ENCODE results near the gene ASNS. TPM values are rescaled to one million over a fixed set of nuclear protein-coding genes. Genes with fewer than 3 reads are reported as not detected.

Gene ASNS
- total and polyA plus RNA-seq, 10 of the 15 experiments (the other 5 are each of a cell fraction or from before 2014, with no cell fraction given): 33.1 to 105 (median 67.4) TPM

- TF ChIP-seq HDAC6 (IDR thresholded peaks at IDR 0.05; ENCODE audit: unreplicated experiment) (no peak), SMAD5 (IDR thresholded peaks at IDR 0.05; ENCODE audit: low read depth) (no peak; the same call in 1 of the 2 replicates), BACH1 (IDR thresholded peaks at IDR 0.05; ENCODE audit: borderline replicate concordance) (0 out of 2 replicates have a peak, but pooled peaks have one; percentile 23), SREBF1 (IDR thresholded peaks at IDR 0.05; ENCODE audit: low read length) (no peak), CREB1 (IDR thresholded peaks at IDR 0.05; ENCODE audit: low read depth) (peak; percentile 71), GABPA (IDR thresholded peaks at IDR 0.05; ENCODE audit: low read depth) (no peak), TCF7 (IDR thresholded peaks at IDR 0.05; ENCODE audit: borderline replicate concordance) (no peak), ZNF274 (IDR thresholded peaks at IDR 0.05; ENCODE audit: insufficient read depth, insufficient read length) (no peak), IRF3 (IDR thresholded peaks at IDR 0.05) (no peak), ZNF217 (IDR thresholded peaks at IDR 0.05) (no peak), ZBTB40 (IDR thresholded peaks at IDR 0.05; ENCODE audit: borderline replicate concordance) (no peak), TCF3 (IDR thresholded peaks at IDR 0.05; ENCODE audit: borderline replicate concordance, insufficient read depth, low read depth, low read length) (peak; percentile 82), SP1 (IDR thresholded peaks at IDR 0.05; ENCODE audit: low read depth, low read length) (no peak), TARDBP (IDR thresholded peaks at IDR 0.05; ENCODE audit: borderline replicate concordance) (no peak), ZNF687 (IDR thresholded peaks at IDR 0.05) (no peak; the same call in 1 of the 2 replicates), EZH2 (IDR thresholded peaks at IDR 0.05; ENCODE audit: borderline replicate concordance, control insufficient read depth, low read depth, low read length) (no peak), ZSCAN29 (IDR thresholded peaks at IDR 0.05) (no peak), KDM1A (IDR thresholded peaks at IDR 0.05; ENCODE audit: borderline replicate concordance) (no peak), MXI1 (IDR thresholded peaks at IDR 0.05; ENCODE audit: low read depth, low read length) (no peak), RAD51 (IDR thresholded peaks at IDR 0.05) (no peak)
These were observed at the start of gene ASNS (continued) for GRCh38 chr7:97872025-97872669.

All from GM12878 (cell line).